ENCODE results near the gene CCM2. TPM values are rescaled to one million over a fixed set of nuclear protein-coding genes. Genes with fewer than 3 reads are reported as not detected.

Gene CCM2
- total RNA-seq, 1 donor from 2014 or later: 47.8 TPM

GRCh38 chr7:45001826-45002225, 1.8 kb downstream of the CCM2 start:
- H3K27ac Mint-ChIP-seq (ENCODE audit: unreplicated experiment): peak overlapping the region; percentile 22
- H3K27me3 Mint-ChIP-seq (ENCODE audit: low read depth): no peaks in the 10 kb centered on the region
- no peaks in the 10 kb centered on the region for H3K36me3 Mint-ChIP-seq (ENCODE audit: low read depth)
- no peaks in the 10 kb centered on the region for H3K9me3 Mint-ChIP-seq (ENCODE audit: low read depth)
- TF ChIP-seq, protein P1, sequence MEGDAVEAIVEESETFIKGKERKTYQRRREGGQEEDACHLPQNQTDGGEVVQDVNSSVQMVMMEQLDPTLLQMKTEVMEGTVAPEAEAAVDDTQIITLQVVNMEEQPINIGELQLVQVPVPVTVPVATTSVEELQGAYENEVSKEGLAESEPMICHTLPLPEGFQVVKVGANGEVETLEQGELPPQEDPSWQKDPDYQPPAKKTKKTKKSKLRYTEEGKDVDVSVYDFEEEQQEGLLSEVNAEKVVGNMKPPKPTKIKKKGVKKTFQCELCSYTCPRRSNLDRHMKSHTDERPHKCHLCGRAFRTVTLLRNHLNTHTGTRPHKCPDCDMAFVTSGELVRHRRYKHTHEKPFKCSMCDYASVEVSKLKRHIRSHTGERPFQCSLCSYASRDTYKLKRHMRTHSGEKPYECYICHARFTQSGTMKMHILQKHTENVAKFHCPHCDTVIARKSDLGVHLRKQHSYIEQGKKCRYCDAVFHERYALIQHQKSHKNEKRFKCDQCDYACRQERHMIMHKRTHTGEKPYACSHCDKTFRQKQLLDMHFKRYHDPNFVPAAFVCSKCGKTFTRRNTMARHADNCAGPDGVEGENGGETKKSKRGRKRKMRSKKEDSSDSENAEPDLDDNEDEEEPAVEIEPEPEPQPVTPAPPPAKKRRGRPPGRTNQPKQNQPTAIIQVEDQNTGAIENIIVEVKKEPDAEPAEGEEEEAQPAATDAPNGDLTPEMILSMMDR (IDR thresholded peaks at IDR 0.05): no peak
- H3K4me3 Mint-ChIP-seq (ENCODE audit: unreplicated experiment): peak overlapping the region; percentile 90
- DNase-seq (ENCODE audit: low spot score): no peak
- peaks cover 16% of the 10 kb centered on the region for H3K4me1 Mint-ChIP-seq (ENCODE audit: low read depth)

DNA sequence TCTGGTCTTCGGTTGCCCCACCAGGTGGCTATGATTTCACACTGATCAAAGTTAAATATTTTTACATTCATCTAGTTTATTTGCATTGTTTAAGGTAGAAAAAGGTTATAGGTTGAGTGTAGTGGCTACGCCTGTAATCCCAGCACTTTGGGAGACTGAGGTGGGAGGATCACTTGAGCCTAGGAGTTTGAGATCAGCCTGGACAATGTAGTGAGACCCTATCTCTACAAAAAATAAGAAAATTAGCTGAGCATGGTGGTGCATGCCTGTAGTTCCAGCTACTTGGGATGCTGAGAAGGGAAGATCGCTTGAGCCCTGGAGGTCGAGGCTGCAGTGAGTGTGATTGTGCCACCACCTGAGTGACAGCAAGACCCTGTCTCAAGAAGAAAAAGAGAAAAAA, 3.8 kb downstream of the CCM2 start:
- Mint-ChIP-seq H3K36me3 (ENCODE audit: low read depth) (no peaks in the 10 kb centered on the region), H3K4me3 (ENCODE audit: unreplicated experiment) (no peak overlapping the region), H3K27ac (ENCODE audit: unreplicated experiment) (no peak overlapping the region), H3K9me3 (ENCODE audit: low read depth) (no peaks in the 10 kb centered on the region), H3K4me1 (ENCODE audit: low read depth) (peaks cover 24% of the 10 kb centered on the region), H3K27me3 (ENCODE audit: low read depth) (no peaks in the 10 kb centered on the region)
- TF ChIP-seq, protein P1 (IDR thresholded peaks at IDR 0.05): no peak
- no peak for DNase-seq (ENCODE audit: low spot score)

GRCh38 chr7:45007106-45007505, 7.1 kb downstream of the CCM2 start:
- H3K27me3 Mint-ChIP-seq (ENCODE audit: low read depth): no peaks in the 10 kb centered on the region
- H3K4me3 Mint-ChIP-seq (ENCODE audit: unreplicated experiment): no peak overlapping the region
- H3K36me3 Mint-ChIP-seq (ENCODE audit: low read depth): no peaks in the 10 kb centered on the region
- no peaks in the 10 kb centered on the region for H3K9me3 Mint-ChIP-seq (ENCODE audit: low read depth)
- no peak overlapping the region for H3K27ac Mint-ChIP-seq (ENCODE audit: unreplicated experiment)
- TF ChIP-seq, protein P1 (IDR thresholded peaks at IDR 0.05): no peak
- peaks cover 23% of the 10 kb centered on the region for H3K4me1 Mint-ChIP-seq (ENCODE audit: low read depth)
- DNase-seq (ENCODE audit: low spot score): no peak

- TF ChIP-seq, protein P1 (IDR thresholded peaks at IDR 0.05): no peak
- Mint-ChIP-seq H3K9me3 (ENCODE audit: low read depth) (no peaks in the 10 kb centered on the region), H3K4me3 (ENCODE audit: unreplicated experiment) (no peak overlapping the region), H3K27ac (ENCODE audit: unreplicated experiment) (no peak overlapping the region), H3K4me1 (ENCODE audit: low read depth) (peaks cover 22% of the 10 kb centered on the region), H3K27me3 (ENCODE audit: low read depth) (no peaks in the 10 kb centered on the region), H3K36me3 (ENCODE audit: low read depth) (peaks cover under 1% of the 10 kb centered on the region)
- no peak for DNase-seq (ENCODE audit: low spot score)
Observed at GRCh38 chr7:45007571-45008328, 7.7 kb downstream of the CCM2 start.

DNA sequence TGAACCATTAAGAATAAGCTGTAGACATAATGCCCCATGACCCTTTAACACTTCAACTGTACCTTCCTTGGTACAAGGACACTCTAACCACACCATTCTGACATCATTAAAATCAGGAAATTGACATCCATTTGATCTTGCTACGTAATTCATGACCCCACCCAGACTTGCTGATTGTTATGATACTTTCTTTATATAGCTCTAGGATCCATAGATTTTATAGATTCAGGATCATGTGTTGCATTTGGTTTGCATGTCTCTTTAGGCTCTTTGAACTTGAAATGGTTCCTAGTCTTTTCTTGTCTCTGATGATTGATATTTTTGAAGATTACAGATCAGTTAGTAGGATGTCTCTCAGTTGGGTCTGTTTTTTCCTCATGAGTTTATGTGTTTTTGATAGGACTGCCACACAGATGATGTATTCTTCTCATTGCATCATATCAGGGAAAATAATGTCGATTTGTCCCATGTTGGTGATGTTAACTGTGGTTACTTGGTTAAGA, 13.5 kb downstream of the CCM2 start:
- Mint-ChIP-seq H3K4me3 (ENCODE audit: unreplicated experiment) (no peak overlapping the region), H3K4me1 (ENCODE audit: low read depth) (peaks cover 18% of the 10 kb centered on the region)

More for the DNA sequence above, 13.5 kb downstream of the CCM2 start:
- H3K27ac Mint-ChIP-seq (ENCODE audit: unreplicated experiment): no peak overlapping the region
- H3K27me3 Mint-ChIP-seq (ENCODE audit: low read depth): no peaks in the 10 kb centered on the region
- H3K9me3 Mint-ChIP-seq (ENCODE audit: low read depth): no peaks in the 10 kb centered on the region
- TF ChIP-seq, protein P1 (IDR thresholded peaks at IDR 0.05): no peak
- H3K36me3 Mint-ChIP-seq (ENCODE audit: low read depth): peaks cover 6% of the 10 kb centered on the region
- no peak for DNase-seq (ENCODE audit: low spot score)
